Endothelial cell (in vitro differentiated cells): ENCODE results near the gene MICAL3. TPM values are rescaled to one million over a fixed set of nuclear protein-coding genes. Genes with fewer than 3 reads are reported as not detected.
"Not testable (repeated sequence)": the region's sequence is repeated elsewhere in the genome, so short reads cannot be mapped to it uniquely, and the experiment has no call there.

Source experiments
- DNase-seq: peaks from one replicate; pipeline ENCODE4 v3.0.0; 2021; ENCODE audit warnings: low spot score
- H3K27ac Mint-ChIP-seq: one replicate; pipeline ENCODE4 v1.8.0; 2021; ENCODE audit warnings: mixed read lengths, inconsistent platforms; ENCODE audit not compliant: unreplicated experiment
- H3K27me3 Mint-ChIP-seq: one replicate; pipeline ENCODE4 v1.8.0; 2021; ENCODE audit warnings: mild to moderate bottlenecking, moderate library complexity, mixed read lengths, inconsistent platforms; ENCODE audit not compliant: unreplicated experiment
- H3K36me3 Mint-ChIP-seq: one replicate; pipeline ENCODE4 v1.8.0; 2021; ENCODE audit warnings: mild to moderate bottlenecking, low read depth, mixed read lengths, inconsistent platforms; ENCODE audit not compliant: unreplicated experiment
- H3K4me1 Mint-ChIP-seq: one replicate; pipeline ENCODE4 v1.8.0; 2021; ENCODE audit warnings: mild to moderate bottlenecking, mixed read lengths, inconsistent platforms; ENCODE audit not compliant: unreplicated experiment
- H3K4me3 Mint-ChIP-seq: one replicate; pipeline ENCODE4 v1.8.0; 2021; ENCODE audit warnings: mild to moderate bottlenecking, mixed read lengths, inconsistent platforms; ENCODE audit not compliant: unreplicated experiment
- H3K9me3 Mint-ChIP-seq: one replicate; pipeline ENCODE4 v1.8.0; 2021; ENCODE audit warnings: mixed read lengths, inconsistent platforms; ENCODE audit not compliant: unreplicated experiment
- total RNA-seq: library from RNA; stranded (reverse); fragmentation: NEBNext Ultra II Directional; extraction: Animal tissue kit (Norgen Biotek cat#: 25700); gene quantifications from one replicate; pipeline ENCODE4 v1.2.1, GENCODE V29; 2021; ENCODE audit not compliant: unreplicated experiment
- TF ChIP-seq, protein P1 (sequence below): fragments of 200-600 bp; sonication (generic); IDR thresholded peaks from one replicate; pipeline ENCODE4 v1.5.0; 2021; ENCODE audit warnings: antibody characterized with exemption; ENCODE audit not compliant: unreplicated experiment

Gene MICAL3
- total RNA-seq, 1 donor from 2014 or later, result 54.3 TPM

DNA sequence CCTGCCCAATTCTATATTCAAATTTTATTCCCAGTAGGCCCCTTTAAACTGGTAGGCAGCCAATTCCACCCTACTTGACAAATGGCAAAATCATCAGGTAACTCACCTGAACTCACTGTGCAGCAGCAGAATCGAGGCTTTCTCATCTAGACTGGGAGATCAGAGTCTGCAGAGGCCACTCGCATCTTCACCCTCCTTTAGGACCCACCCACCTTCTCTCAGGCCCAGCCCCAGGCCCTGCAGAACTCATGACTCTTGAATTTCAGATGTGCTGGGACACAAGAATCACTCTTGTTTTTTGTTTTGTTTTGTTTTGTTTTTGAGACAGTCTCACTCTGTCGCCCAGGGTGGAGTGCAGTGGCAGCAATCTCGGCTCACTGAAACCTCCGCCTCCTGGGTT is 38.8 kb downstream of the MICAL3 start:
- Mint-ChIP-seq H3K4me1 (peaks cover 41% of the 10 kb centered on the region), H3K27ac (no peak overlapping the region), H3K36me3 (peaks cover 6% of the 10 kb centered on the region), H3K27me3 (peaks cover 6% of the 10 kb centered on the region), H3K4me3 (no peak overlapping the region), H3K9me3 (no peaks in the 10 kb centered on the region)
- DNase-seq, result no peak
- TF ChIP-seq, protein P1, sequence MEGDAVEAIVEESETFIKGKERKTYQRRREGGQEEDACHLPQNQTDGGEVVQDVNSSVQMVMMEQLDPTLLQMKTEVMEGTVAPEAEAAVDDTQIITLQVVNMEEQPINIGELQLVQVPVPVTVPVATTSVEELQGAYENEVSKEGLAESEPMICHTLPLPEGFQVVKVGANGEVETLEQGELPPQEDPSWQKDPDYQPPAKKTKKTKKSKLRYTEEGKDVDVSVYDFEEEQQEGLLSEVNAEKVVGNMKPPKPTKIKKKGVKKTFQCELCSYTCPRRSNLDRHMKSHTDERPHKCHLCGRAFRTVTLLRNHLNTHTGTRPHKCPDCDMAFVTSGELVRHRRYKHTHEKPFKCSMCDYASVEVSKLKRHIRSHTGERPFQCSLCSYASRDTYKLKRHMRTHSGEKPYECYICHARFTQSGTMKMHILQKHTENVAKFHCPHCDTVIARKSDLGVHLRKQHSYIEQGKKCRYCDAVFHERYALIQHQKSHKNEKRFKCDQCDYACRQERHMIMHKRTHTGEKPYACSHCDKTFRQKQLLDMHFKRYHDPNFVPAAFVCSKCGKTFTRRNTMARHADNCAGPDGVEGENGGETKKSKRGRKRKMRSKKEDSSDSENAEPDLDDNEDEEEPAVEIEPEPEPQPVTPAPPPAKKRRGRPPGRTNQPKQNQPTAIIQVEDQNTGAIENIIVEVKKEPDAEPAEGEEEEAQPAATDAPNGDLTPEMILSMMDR, result no peak

GRCh38 chr22:17985071-17985470 is 39.3 kb downstream of the MICAL3 start:
- H3K36me3 Mint-ChIP-seq, DNase-seq, H3K27me3 Mint-ChIP-seq, H3K4me3 Mint-ChIP-seq, H3K27ac Mint-ChIP-seq, H3K9me3 Mint-ChIP-seq: not testable (repeated sequence)
- peaks cover 47% of the 10 kb centered on the region for H3K4me1 Mint-ChIP-seq

DNA sequence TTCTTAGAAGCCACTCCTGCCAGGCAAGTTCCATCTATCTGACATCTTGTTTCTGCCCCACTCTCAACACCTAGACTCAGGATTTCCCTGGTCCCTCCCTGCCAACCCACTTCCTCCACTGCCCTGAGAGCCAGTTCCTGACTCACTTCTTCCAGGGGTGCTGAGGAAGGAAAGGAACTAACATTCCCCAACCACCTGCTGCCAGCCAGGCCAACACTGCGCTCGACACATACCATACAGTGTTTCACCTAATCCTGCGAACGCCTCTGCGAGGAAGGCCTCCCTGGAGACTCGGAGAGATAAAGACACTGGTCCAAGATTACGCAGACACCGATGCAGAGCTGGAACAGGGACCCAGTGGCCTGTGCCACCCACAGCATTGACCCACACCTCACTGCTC is 40.2 kb downstream of the MICAL3 start:
- H3K4me3 Mint-ChIP-seq, result no peak overlapping the region
- DNase-seq, result no peak
- TF ChIP-seq, protein P1, result no peak
- no peaks in the 10 kb centered on the region for H3K9me3 Mint-ChIP-seq
- peak overlapping the region; percentile 21 for H3K27ac Mint-ChIP-seq
- peaks cover 11% of the 10 kb centered on the region for H3K27me3 Mint-ChIP-seq
- H3K36me3 Mint-ChIP-seq, result peaks cover 6% of the 10 kb centered on the region
- H3K4me1 Mint-ChIP-seq, result peaks cover 45% of the 10 kb centered on the region

GRCh38 chr22:17982572-17983141 is 41.7 kb downstream of the MICAL3 start:
- H3K9me3 Mint-ChIP-seq, result no peaks in the 10 kb centered on the region
- TF ChIP-seq, protein P1, result no peak
- no peak for DNase-seq
- H3K4me3 Mint-ChIP-seq, result no peak overlapping the region
- peaks cover 6% of the 10 kb centered on the region for H3K36me3 Mint-ChIP-seq
- peaks cover 11% of the 10 kb centered on the region for H3K27me3 Mint-ChIP-seq
- H3K4me1 Mint-ChIP-seq, result peaks cover 34% of the 10 kb centered on the region
- no peak overlapping the region for H3K27ac Mint-ChIP-seq

- H3K4me1 Mint-ChIP-seq, result peaks cover 28% of the 10 kb centered on the region
- no peaks in the 10 kb centered on the region for H3K9me3 Mint-ChIP-seq
- peaks cover 11% of the 10 kb centered on the region for H3K27me3 Mint-ChIP-seq
- TF ChIP-seq, protein P1, result no peak
- H3K27ac Mint-ChIP-seq, result no peak overlapping the region
- H3K4me3 Mint-ChIP-seq, result no peak overlapping the region
- DNase-seq, result no peak
- no peaks in the 10 kb centered on the region for H3K36me3 Mint-ChIP-seq
These were observed 42.9 kb downstream of the MICAL3 start for GRCh38 chr22:17981497-17981896.
